Activated CD8-positive, alpha-beta memory T cell treated with anti-CD3 and anti-CD28 coated beads, Interleukin-2, amount 50 U/mL, for 48 hours (primary cell): ENCODE results near the gene ZNF662.
"Not testable (repeated sequence)": the region's sequence is repeated elsewhere in the genome, so short reads cannot be mapped to it uniquely, and the experiment has no call there.

Experiments
- DNase-seq: peaks from one replicate; pipeline ENCODE4 v3.0.0-alpha.2; 2020

ZNF662 gene

GRCh38 chr3:42906070-42906847, at the start of gene ZNF662:
Gene ZNF662 (plus strand): TSS chr3:42906142. CDS start chr3:42908115, 1,973 bp downstream.
- DNase-seq, result peak; percentile 70

- DNase-seq, result no peak
These were observed 49.4 kb upstream of the ZNF662 start for GRCh38 chr3:42856544-42856943.

GRCh38 chr3:42864321-42864950, 41.5 kb upstream of the ZNF662 start:
- no peak for DNase-seq

- DNase-seq, result no peak
These were observed 40.7 kb upstream of the ZNF662 start for GRCh38 chr3:42865256-42865655.

GRCh38 chr3:42867138-42867537, 38.8 kb upstream of the ZNF662 start:
- no peak for DNase-seq

GRCh38 chr3:42868841-42869240, 37.1 kb upstream of the ZNF662 start:
- no peak for DNase-seq

- no peak for DNase-seq
These were observed 34.2 kb upstream of the ZNF662 start for GRCh38 chr3:42871592-42872196.

- no peak for DNase-seq
These were observed 33.2 kb upstream of the ZNF662 start for GRCh38 chr3:42872718-42873117.

- no peak for DNase-seq
These were observed 32.5 kb upstream of the ZNF662 start for GRCh38 chr3:42873221-42873982.

- DNase-seq, result no peak
These were observed 31.2 kb upstream of the ZNF662 start for GRCh38 chr3:42874749-42875148.

- DNase-seq, result no peak
These were observed 30.4 kb upstream of the ZNF662 start, which contains the start of gene CYP8B1 for GRCh38 chr3:42875325-42876151. Gene CYP8B1 (minus strand): TSS chr3:42875879. CDS start chr3:42875816, 63 bp downstream.

- no peak for DNase-seq
These were observed 29.5 kb upstream of the ZNF662 start for GRCh38 chr3:42876401-42876800.

GRCh38 chr3:42876940-42877720, 28.8 kb upstream of the ZNF662 start:
- DNase-seq, result no peak

- DNase-seq, result no peak
These were observed 28.1 kb upstream of the ZNF662 start for GRCh38 chr3:42877881-42878280.

- no peak for DNase-seq
These were observed 25.8 kb upstream of the ZNF662 start for GRCh38 chr3:42880183-42880582.

- peak; percentile 90 for DNase-seq
These were observed 25.1 kb upstream of the ZNF662 start for GRCh38 chr3:42880601-42881451.

- DNase-seq, result not testable (repeated sequence)
These were observed 22.6 kb upstream of the ZNF662 start for GRCh38 chr3:42883251-42883930.

- no peak for DNase-seq
These were observed 21.6 kb upstream of the ZNF662 start for GRCh38 chr3:42884324-42884723.

- no peak for DNase-seq
These were observed 19.6 kb upstream of the ZNF662 start for GRCh38 chr3:42886294-42886822.

GRCh38 chr3:42887084-42887483, 18.9 kb upstream of the ZNF662 start:
- no peak for DNase-seq
